GM18526 (cell line): ENCODE data around the gene VAV3.

Source experiments
- POLR2A ChIP-seq: IDR thresholded peaks from 3 replicates; pipeline ENCODE4 v1.6.1; 2011; ENCODE audit not compliant: insufficient read length; ENCODE audit errors: extremely low read depth

VAV3 gene

DNA sequence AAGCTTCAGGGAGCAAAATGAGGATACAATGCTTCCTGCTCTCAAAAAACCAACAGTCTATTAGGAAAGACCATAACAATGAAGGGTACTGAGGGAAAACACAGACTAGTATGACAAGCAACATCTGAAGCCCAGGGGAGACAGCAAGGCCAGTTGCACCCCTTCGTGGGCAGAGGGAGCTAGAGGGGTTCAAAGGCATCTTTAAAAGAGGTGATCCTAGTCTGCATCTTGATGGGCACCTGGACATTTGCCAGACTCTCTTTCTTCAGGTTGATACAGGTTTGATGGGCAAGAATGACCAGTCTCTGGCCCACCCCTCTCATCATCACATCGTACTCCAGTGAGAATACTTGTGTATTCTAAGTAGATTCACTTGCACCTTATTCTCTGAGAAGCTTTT lies 177.7 kb downstream of the VAV3 start:
- no peak for TF ChIP-seq POLR2A

- TF ChIP-seq POLR2A, result no peak
Measured at GRCh38 chr1:107786203-107786845, 178.7 kb downstream of the VAV3 start.

- TF ChIP-seq POLR2A, result no peak
Measured at GRCh38 chr1:107785496-107786202, 179.3 kb downstream of the VAV3 start.

- TF ChIP-seq POLR2A, result no peak
Measured at GRCh38 chr1:107782217-107782845, 182.6 kb downstream of the VAV3 start.

GRCh38 chr1:107781245-107781644 lies 183.7 kb downstream of the VAV3 start:
- TF ChIP-seq POLR2A, result no peak

- TF ChIP-seq POLR2A, result no peak
Measured at GRCh38 chr1:107777664-107778047, 187.3 kb downstream of the VAV3 start.

- TF ChIP-seq POLR2A, result no peak
Measured at GRCh38 chr1:107776900-107777663, 187.9 kb downstream of the VAV3 start.

DNA sequence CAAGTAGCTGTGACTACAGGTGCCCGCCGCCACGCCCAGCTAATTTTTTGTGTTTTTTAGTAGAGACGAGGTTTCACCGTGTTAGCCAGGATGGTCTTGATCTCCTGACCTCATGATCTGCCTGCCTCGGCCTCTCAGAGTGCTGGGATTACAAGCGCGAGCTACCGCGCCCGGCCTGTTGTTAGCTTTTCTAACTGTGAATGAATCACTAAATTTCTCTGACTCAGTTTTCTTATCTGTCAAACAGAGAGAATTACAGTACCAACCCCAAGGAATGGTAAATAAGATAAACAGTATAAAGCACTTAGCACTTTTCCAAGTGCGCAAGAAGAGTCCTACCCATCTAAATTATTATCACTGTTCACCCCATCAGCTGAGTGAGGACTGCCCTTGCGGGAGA lies 193.6 kb downstream of the VAV3 start:
- no peak for TF ChIP-seq POLR2A

DNA sequence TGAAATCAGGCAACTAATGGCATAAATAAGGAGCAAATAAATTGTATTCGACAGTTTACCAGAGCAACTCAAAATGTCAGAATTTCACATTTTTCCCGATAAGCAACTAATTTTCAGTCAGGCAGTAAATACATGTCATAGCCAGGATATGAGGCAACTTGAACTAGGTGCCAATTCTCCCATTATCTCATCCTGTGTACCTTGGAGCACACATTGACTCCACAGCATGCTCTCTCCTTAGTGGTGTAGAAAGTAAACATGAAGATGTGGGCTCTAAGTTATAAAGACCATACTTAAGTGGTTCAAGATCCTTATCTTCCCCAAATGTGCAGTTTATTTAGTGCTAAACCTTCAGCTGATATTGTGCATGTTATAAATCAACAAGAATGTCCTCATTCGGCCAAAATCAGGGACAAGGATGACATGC lies 197.8 kb downstream of the VAV3 start:
- TF ChIP-seq POLR2A, result no peak

DNA sequence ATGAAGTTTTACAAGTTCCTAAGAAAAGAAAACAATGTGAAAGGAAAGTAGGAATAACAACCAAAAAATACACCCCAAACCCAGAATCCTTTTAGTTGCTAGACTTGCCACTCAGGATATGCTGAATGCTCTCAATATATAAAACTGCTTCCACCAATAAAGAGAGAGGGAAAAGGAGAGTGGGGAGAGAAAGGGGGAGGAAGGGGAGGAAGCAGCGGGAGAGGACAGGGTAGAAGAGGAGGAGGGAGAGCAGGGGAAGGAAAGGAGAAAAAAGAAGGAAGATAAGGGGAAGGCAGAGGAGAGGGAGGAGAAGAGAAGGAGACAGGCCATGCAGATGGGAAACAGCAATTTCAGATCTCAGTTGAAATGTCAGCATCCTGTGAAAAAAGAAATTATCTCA lies 198.4 kb downstream of the VAV3 start:
- no peak for TF ChIP-seq POLR2A

DNA sequence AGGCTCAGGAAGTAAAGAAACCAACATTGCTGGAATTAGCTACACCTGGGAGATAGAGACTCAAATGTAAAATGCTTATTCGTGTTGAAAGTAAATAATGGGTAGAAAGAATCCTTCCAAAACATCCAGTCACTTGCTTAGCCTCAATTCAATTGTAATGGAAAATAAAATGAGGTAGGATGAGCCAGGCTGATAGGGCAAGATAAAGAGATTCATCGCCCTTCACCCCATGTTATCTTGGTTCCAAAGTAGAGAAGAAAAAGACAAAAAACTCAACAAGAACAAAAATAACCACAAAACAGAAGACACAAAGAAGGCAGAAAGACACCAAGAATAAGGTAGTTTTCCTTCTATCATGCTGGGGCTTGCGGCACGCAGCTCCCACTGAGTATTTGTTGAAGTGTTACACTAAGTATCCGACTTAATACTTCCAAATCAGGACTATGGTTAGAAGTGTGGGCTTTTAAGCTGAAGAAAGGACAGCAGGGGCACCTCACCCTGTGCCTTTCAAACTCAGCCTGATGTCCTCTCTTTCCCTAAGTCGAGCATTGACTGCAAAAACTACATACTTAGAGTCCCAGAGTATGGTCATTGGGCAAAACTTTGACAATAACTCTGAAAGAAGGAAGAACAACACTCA lies 202.1 kb downstream of the VAV3 start:
- no peak for TF ChIP-seq POLR2A

GRCh38 chr1:107760065-107760464 lies 204.9 kb downstream of the VAV3 start:
- no peak for TF ChIP-seq POLR2A

GRCh38 chr1:107750364-107750959 lies 214.5 kb downstream of the VAV3 start:
- TF ChIP-seq POLR2A, result no peak

GRCh38 chr1:107748531-107748930 lies 216.4 kb downstream of the VAV3 start:
- no peak for TF ChIP-seq POLR2A

DNA sequence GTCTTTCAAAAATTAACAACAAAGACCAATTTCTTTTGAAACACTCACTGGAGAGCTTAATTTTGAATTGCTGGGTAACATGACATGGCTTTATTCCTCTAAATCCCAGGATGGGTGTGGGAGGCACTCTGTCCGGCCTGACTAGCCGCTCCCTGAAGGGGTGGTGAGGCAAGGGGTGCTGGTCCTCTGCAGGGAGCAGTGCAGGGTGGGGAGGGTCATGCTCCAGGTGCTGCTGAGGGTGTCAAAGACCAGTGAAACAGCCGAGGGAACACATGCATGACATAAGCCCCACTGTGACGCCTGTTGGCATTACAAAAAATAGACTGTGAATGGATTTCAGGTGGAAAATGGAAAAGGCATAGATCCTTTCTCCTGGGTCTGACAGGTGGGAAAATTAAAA lies 223.7 kb downstream of the VAV3 start:
- TF ChIP-seq POLR2A, result no peak
